HL-60 (cell line): ENCODE data around the gene PAPPA.

Experiments used
- DNase-seq, 2 experiments: peaks; one replicate each; pipeline ENCODE4 v3.0.0-alpha.2; 2010 to 2020; ENCODE audit warnings: low read depth in 1 of 2, low spot score in 1 of 2
- H3K27ac ChIP-seq: fragments of 250-450 bp; sonication (Bioruptor Pico); replicated peaks from 2 replicates; pipeline ENCODE4 v1.5.1; 2020; ENCODE audit warnings: mild to moderate bottlenecking, moderate library complexity
- H3K27me3 ChIP-seq: fragments of 250-450 bp; sonication (Bioruptor Pico); 2 replicates; pipeline ENCODE4 v1.5.1; 2021; ENCODE audit warnings: mild to moderate bottlenecking, moderate library complexity; ENCODE audit not compliant: insufficient read depth, poor library complexity, severe bottlenecking
- H3K4me3 ChIP-seq: replicated peaks from 2 replicates; pipeline ENCODE4 v1.5.1; 2011; ENCODE audit warnings: mild to moderate bottlenecking, control low read depth, low read length; ENCODE audit not compliant: insufficient read depth
- GABPA ChIP-seq: IDR thresholded peaks from 2 replicates; pipeline ENCODE4 v1.6.1; 2012; ENCODE audit warnings: low read depth
- POLR2AphosphoS5 ChIP-seq: IDR thresholded peaks from 2 replicates; pipeline ENCODE4 v1.6.1; 2012; ENCODE audit warnings: low read depth
- SPI1 ChIP-seq: IDR thresholded peaks from 2 replicates; pipeline ENCODE4 v1.6.1; 2012; ENCODE audit warnings: low read depth, mild to moderate bottlenecking, borderline replicate concordance
- TF ChIP-seq, protein P1 (sequence below): IDR thresholded peaks from one replicate; pipeline ENCODE4 v1.5.1; 2011; ENCODE audit warnings: low read length, control low read depth, inconsistent platforms; ENCODE audit not compliant: insufficient read depth
- TF ChIP-seq, protein P2 (sequence below): IDR thresholded peaks from 2 replicates; pipeline ENCODE4 v1.6.1; 2012; ENCODE audit warnings: low read depth; ENCODE audit not compliant: insufficient replicate concordance

PAPPA gene

DNA sequence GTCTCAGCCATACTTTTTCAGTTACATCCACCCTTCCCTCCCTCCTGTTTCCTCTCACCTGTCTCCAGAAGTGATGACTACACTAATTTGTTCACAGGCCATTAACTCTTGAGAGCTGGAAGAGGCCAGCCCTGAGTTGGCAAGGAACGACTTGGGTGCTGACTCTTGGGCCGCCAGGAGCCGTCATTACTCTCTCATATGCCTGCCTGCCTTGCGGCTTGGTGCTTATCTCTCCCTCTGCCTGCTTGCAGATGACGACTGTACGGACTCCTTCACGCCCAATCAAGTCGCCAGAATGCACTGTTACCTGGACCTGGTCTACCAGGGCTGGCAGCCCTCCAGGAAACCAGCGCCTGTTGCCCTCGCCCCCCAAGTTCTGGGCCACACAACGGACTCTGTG lies 66.1 kb downstream of the PAPPA start:
- no peak for TF ChIP-seq POLR2AphosphoS5
- no peak for TF ChIP-seq SPI1
- no peak overlapping the region for H3K27ac ChIP-seq
- no peak for DNase-seq

GRCh38 chr9:116223926-116224325 lies 70.3 kb downstream of the PAPPA start:
- H3K27ac ChIP-seq, result no peak overlapping the region
- TF ChIP-seq POLR2AphosphoS5, result no peak
- TF ChIP-seq, protein P1, sequence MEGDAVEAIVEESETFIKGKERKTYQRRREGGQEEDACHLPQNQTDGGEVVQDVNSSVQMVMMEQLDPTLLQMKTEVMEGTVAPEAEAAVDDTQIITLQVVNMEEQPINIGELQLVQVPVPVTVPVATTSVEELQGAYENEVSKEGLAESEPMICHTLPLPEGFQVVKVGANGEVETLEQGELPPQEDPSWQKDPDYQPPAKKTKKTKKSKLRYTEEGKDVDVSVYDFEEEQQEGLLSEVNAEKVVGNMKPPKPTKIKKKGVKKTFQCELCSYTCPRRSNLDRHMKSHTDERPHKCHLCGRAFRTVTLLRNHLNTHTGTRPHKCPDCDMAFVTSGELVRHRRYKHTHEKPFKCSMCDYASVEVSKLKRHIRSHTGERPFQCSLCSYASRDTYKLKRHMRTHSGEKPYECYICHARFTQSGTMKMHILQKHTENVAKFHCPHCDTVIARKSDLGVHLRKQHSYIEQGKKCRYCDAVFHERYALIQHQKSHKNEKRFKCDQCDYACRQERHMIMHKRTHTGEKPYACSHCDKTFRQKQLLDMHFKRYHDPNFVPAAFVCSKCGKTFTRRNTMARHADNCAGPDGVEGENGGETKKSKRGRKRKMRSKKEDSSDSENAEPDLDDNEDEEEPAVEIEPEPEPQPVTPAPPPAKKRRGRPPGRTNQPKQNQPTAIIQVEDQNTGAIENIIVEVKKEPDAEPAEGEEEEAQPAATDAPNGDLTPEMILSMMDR, result no peak
- TF ChIP-seq GABPA, result no peak
- TF ChIP-seq SPI1, result no peak
- TF ChIP-seq, protein P2, sequence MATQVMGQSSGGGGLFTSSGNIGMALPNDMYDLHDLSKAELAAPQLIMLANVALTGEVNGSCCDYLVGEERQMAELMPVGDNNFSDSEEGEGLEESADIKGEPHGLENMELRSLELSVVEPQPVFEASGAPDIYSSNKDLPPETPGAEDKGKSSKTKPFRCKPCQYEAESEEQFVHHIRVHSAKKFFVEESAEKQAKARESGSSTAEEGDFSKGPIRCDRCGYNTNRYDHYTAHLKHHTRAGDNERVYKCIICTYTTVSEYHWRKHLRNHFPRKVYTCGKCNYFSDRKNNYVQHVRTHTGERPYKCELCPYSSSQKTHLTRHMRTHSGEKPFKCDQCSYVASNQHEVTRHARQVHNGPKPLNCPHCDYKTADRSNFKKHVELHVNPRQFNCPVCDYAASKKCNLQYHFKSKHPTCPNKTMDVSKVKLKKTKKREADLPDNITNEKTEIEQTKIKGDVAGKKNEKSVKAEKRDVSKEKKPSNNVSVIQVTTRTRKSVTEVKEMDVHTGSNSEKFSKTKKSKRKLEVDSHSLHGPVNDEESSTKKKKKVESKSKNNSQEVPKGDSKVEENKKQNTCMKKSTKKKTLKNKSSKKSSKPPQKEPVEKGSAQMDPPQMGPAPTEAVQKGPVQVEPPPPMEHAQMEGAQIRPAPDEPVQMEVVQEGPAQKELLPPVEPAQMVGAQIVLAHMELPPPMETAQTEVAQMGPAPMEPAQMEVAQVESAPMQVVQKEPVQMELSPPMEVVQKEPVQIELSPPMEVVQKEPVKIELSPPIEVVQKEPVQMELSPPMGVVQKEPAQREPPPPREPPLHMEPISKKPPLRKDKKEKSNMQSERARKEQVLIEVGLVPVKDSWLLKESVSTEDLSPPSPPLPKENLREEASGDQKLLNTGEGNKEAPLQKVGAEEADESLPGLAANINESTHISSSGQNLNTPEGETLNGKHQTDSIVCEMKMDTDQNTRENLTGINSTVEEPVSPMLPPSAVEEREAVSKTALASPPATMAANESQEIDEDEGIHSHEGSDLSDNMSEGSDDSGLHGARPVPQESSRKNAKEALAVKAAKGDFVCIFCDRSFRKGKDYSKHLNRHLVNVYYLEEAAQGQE, result no peak
- no peak overlapping the region for H3K4me3 ChIP-seq
- no peaks in the 10 kb centered on the region for H3K27me3 ChIP-seq
- no peak for DNase-seq

More for the DNA sequence above, 66.1 kb downstream of the PAPPA start:
- H3K27me3 ChIP-seq, result no peaks in the 10 kb centered on the region
- no peak overlapping the region for H3K4me3 ChIP-seq

- DNase-seq, result no peak
- TF ChIP-seq GABPA, result no peak
- TF ChIP-seq SPI1, result no peak
- TF ChIP-seq, protein P1, result no peak
- no peak for TF ChIP-seq POLR2AphosphoS5
- TF ChIP-seq, protein P2, result no peak
- H3K27ac ChIP-seq, result no peak overlapping the region
Measured at GRCh38 chr9:116230051-116230632, 76.6 kb downstream of the PAPPA start.

DNA sequence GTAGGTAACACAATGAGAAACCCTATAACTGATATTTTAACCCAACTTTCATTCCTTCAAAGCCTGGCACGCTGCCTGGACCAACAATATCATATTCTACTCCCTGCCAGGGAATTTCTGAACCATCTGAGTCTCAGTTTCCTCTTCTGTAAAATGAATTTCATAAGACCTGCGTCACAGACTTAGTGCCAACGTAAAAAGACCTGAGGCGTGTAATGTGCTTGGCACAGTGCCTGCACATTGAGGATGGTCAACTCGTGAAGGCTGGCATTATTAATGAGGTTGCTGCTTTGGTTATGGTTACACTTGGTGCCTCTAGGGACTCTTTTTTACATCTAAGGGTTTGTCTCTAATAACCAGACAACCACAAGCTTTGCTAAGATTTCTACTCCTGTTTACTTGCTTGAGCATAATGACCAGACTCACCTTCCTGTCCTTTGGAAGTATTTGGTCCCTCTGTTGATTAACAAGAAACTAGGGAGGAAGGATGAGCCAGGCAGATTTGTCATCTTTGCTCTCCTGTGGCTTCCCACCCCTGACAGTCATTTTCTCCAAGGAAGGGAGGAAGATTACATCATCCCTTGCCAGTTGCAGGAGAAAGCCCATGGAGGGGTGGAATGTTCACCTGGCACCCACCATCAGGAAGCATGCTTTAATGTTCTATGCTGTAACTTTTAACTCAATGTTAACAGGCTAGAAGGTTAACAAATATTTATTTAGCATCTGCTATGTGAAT lies 79.0 kb downstream of the PAPPA start:
- H3K27me3 ChIP-seq, result no peaks in the 10 kb centered on the region
- no peak for DNase-seq
- no peak overlapping the region for H3K27ac ChIP-seq
- TF ChIP-seq, protein P1, result no peak
- TF ChIP-seq SPI1 (no peak), POLR2AphosphoS5 (no peak), GABPA (no peak)
- TF ChIP-seq, protein P2, result no peak
- no peak overlapping the region for H3K4me3 ChIP-seq

More at GRCh38 chr9:116230051-116230632, 76.6 kb downstream of the PAPPA start:
- H3K27me3 ChIP-seq, result no peaks in the 10 kb centered on the region
- no peak overlapping the region for H3K4me3 ChIP-seq
